B cell (primary cell): Measurements from ENCODE around the gene BLOC1S2.
"Not testable (repeated sequence)": the region's sequence is repeated elsewhere in the genome, so short reads cannot be mapped to it uniquely, and the experiment has no call there.

Source experiments
- CTCF ChIP-seq: fragments of 200-600 bp; IDR thresholded peaks from one replicate; pipeline ENCODE4 v1.8.0; 2022; ENCODE audit warnings: antibody characterized with exemption, mild to moderate bottlenecking
- EZH2 ChIP-seq: IDR thresholded peaks from 2 replicates; pipeline ENCODE4 v1.6.1; 2012; ENCODE audit warnings: borderline replicate concordance, low read depth, mild to moderate bottlenecking, moderate library complexity, low read length; ENCODE audit not compliant: insufficient read depth, poor library complexity, severe bottlenecking

GRCh38 chr10:100276971-100277370, 9.5 kb downstream of the BLOC1S2 start:
- TF ChIP-seq CTCF, EZH2: not testable (repeated sequence)
